ENCODE measurements around the gene GOLGA6L6.
"Not testable (repeated sequence)": the region's sequence is repeated elsewhere in the genome, so short reads cannot be mapped to it uniquely, and the experiment has no call there.

The GOLGA6L6 gene, protein sequence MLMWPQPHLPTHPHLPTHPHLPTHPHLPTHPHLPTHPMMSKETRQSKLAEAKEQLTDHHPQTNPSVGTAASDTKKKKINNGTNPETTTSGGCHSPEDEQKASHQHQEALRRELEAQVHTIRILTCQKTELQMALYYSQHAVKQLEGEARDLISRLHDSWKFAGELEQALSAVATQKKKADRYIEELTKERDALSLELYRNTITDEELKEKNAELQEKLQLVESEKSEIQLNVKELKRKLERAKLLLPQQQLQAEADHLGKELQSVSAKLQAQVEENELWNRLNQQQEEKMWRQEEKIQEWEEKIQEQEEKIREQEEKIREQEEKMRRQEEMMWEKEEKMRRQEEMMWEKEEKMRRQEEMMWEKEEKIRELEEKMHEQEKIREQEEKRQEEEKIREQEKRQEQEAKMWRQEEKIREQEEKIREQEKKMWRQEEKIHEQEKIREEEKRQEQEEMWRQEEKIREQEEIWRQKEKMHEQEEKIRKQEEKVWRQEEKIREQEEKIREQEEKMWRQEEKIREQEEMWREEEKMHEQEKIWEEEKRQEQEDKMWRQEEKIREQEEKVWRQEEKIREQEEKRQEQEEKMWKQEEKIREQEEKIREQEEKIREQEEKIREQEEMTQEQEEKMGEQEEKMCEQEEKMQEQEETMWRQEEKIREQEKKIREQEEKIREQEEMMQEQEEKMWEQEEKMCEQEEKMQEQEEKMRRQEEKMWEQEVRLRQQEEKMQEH

GRCh38 chr15:20541700-20542099, at the start of gene GOLGA6L6:
GOLGA6L6 (minus strand) TSS chr15:20541800; CDS start chr15:20541709, 91 bp downstream.
- not testable (repeated sequence) for DNase-seq (ENCODE audit: low read depth); H3K4me3 ChIP-seq (ENCODE audit: low read depth, low read length)

- H3K4me3 ChIP-seq (ENCODE audit: low read depth, low read length); DNase-seq (ENCODE audit: low read depth): not testable (repeated sequence)
These were observed 48.5 kb upstream of the GOLGA6L6 start for GRCh38 chr15:20590069-20590468.

DNA sequence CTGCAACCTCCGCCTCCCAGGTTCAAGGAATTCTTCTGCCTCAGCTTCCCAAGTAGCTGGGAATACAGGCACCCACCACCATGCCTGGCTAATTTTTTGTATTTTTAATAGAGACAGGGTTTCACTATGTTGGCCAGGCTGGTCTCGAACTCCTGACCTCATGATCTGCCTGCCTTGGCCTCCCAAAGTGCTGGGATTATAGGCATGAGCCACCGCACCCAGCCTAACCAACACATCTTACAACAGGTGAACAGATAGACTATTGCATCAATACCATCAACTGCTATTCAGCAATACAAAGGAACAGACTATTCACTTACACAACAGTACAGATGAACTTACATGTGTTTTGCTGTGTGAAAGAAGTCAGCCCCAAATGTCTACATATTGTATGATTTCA, 45.2 kb upstream of the GOLGA6L6 start:
- not testable (repeated sequence) for H3K4me3 ChIP-seq (ENCODE audit: low read depth, low read length)

DNA sequence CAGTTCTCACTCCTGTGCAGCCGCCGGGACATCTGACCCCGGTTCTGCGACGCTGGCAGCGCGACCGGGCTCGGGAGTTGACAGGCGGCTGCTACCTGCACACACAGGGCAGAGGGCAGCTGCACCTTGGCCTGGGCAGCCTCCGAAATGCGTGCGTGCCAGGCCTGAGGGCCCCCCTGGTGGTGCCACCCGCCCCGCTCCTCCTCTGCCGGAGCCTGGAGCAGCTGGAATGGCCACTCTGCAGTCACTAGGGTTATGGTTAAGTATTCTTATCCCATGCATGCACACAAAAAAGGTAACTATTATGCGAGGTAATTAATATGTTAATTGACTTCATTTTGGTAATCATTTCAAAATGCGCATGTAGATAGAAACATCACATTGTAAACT, 41.1 kb upstream of the GOLGA6L6 start:
- not testable (repeated sequence) for DNase-seq (ENCODE audit: low read depth); H3K4me3 ChIP-seq (ENCODE audit: low read depth, low read length)

More for the DNA sequence above, 45.2 kb upstream of the GOLGA6L6 start:
- not testable (repeated sequence) for DNase-seq (ENCODE audit: low read depth)

DNA sequence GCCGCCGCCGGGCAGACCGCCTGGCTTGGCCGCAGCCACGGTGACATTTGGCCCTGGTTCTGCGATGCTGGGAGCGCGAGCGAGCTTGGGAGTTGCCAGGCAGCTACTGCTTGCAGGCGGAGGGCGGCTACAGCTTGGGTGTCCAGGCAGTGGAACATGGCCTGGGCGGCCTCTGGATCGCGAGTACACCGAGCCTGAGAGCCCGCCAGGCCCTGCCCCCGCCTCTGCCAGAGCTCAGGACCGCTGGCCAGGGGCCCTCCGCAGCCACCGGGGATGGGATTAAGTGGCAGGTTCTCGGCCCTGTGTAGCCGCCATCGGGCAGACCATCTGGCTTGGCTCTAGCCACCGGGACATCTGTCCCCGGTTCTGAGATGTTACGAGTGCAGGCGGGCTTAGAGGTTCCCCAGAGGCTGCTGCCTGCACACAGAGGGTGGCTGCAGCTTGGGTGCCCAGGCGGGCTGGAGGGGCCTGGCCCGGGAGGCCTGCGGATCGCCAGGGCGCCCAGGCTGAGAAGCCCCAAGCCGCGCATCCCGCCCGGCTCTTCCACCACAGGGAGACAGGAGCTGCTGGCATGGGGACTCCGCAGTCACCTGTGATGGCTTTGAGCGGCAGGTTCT, 40.6 kb upstream of the GOLGA6L6 start:
- not testable (repeated sequence) for H3K4me3 ChIP-seq (ENCODE audit: low read depth, low read length); DNase-seq (ENCODE audit: low read depth)

GRCh38 chr15:20581261-20582108, 39.9 kb upstream of the GOLGA6L6 start:
- not testable (repeated sequence) for DNase-seq (ENCODE audit: low read depth); H3K4me3 ChIP-seq (ENCODE audit: low read depth, low read length)

- H3K4me3 ChIP-seq (ENCODE audit: low read depth, low read length); DNase-seq (ENCODE audit: low read depth): not testable (repeated sequence)
These were observed 38.1 kb upstream of the GOLGA6L6 start for GRCh38 chr15:20579662-20580061.

- H3K4me3 ChIP-seq (ENCODE audit: low read depth, low read length); DNase-seq (ENCODE audit: low read depth): not testable (repeated sequence)
These were observed 9.7 kb upstream of the GOLGA6L6 start for GRCh38 chr15:20551289-20551688.

- not testable (repeated sequence) for H3K4me3 ChIP-seq (ENCODE audit: low read depth, low read length); DNase-seq (ENCODE audit: low read depth)
These were observed 35.5 kb downstream of the GOLGA6L6 start for GRCh38 chr15:20505926-20506658.

GRCh38 chr15:20502839-20503238, 38.8 kb downstream of the GOLGA6L6 start:
- not testable (repeated sequence) for DNase-seq (ENCODE audit: low read depth); H3K4me3 ChIP-seq (ENCODE audit: low read depth, low read length)

DNA sequence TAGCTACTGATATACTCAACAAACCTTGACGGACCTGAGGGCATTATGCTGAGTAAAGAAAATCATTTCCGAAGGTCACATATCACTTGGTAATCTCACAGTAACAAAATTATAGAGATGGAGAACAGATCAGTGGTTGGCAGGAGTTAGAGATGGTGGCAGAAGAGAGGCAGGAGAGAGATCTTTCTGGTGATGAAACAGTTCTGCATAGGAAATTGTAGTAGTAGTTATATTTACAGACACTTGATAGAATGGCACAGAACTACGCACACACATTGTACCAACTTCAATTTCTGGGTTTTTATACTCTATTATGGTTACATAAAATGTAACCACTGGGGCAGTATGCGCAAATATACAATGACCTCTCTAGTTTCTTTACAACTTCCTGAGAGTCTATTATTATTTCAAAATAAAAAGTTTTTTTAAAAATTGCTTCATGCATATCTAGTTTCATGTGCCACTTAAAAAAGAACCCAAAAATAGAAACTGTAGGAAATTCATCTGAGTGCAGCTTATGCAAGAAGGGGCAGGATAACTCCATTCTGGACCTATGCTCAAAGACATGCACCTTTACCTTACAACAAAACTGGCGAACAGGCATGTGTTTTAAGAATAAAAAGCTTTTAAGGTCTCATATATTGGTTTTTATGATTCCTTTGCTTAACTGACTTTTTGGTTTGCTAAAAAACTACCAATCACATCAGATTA, 39.9 kb downstream of the GOLGA6L6 start:
- not testable (repeated sequence) for DNase-seq (ENCODE audit: low read depth); H3K4me3 ChIP-seq (ENCODE audit: low read depth, low read length)

DNA sequence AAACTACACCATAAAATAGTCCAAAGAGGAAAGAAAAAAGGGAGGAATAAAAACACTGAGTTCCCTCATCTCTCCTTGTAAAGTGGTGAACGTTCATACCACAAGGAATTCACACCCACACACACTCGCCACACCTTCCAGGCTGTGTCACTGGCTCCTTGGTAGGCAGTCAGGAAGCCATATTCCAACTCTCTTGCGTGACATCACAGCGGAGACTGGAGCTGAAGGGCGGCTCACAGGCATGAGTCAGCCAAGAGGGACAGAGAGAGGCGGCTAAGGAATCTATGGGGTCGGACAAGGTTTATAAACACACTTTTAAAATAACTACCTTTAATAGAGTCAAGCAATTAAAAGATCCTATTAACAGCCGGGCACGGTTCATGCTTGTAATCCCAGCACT, 43.8 kb downstream of the GOLGA6L6 start:
- not testable (repeated sequence) for H3K4me3 ChIP-seq (ENCODE audit: low read depth, low read length); DNase-seq (ENCODE audit: low read depth)

GRCh38 chr15:20493035-20493434, 48.6 kb downstream of the GOLGA6L6 start:
- DNase-seq (ENCODE audit: low read depth); H3K4me3 ChIP-seq (ENCODE audit: low read depth, low read length): not testable (repeated sequence)

DNA sequence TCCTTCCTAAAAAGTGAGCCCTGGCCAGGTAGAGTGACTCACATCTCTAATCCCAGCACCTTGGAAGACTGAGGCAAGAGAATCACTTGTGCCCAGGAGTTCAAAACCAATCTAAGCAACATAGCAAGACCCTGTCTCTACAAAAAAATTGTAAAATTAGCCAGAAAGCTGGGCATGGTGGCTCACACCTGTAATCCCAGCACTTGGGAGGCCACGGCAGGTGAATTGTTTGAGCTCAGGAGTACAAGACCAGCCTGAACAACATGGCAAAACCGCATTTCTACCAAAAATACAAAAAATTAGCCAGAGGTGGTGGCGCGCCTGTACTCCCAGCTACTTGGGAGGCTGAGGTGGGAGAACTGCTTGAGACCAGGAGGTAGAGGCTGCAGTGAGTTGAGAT, 49.0 kb downstream of the GOLGA6L6 start:
- DNase-seq (ENCODE audit: low read depth); H3K4me3 ChIP-seq (ENCODE audit: low read depth, low read length): not testable (repeated sequence)

DNA sequence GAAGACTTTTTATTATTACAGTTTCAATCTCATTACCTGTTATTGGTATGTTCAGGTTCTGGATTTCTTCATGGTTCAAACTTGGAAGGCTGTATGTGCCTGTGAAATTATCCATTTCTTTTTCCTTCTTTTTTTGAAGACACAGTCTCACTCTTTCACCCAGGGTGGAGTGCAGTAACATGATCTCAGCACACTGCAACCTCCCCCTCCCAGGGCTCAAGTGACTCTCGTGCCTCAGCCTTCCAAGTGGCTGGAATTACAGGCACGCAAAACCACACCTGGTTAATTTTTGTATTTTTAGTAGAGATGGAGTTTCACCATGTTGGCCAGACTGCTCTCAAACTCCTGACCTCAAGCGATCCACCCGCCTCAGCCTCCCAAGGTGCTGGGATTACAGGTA, 52.3 kb downstream of the GOLGA6L6 start:
- not testable (repeated sequence) for H3K4me3 ChIP-seq (ENCODE audit: low read depth, low read length); DNase-seq (ENCODE audit: low read depth)

Data from LNCaP clone FGC (cell line).